GM12891 (cell line): ENCODE data around the gene VRK2.
"Not testable (repeated sequence)": the region's sequence is repeated elsewhere in the genome, so short reads cannot be mapped to it uniquely, and the experiment has no call there.

ENCODE experiments used
- DNase-seq: peaks from one replicate; pipeline ENCODE4 v3.0.0; 2011; ENCODE audit warnings: low spot score; ENCODE audit not compliant: insufficient read length
- FAIRE-seq: peaks from 2 replicates; lab custom pipeline; 2011; peaks lifted over from hg19 to GRCh38; lab: Jason Lieb, UNC
- PAX5 ChIP-seq: IDR thresholded peaks from 2 replicates; pipeline ENCODE4 v1.6.1; 2011; ENCODE audit warnings: low read length, moderate library complexity, mild to moderate bottlenecking; ENCODE audit not compliant: insufficient read depth, severe bottlenecking
- POLR2A ChIP-seq: IDR thresholded peaks from 2 replicates; pipeline ENCODE4 v1.6.1; 2011; ENCODE audit warnings: low read depth, low read length, control low read depth
- POLR2AphosphoS5 ChIP-seq: IDR thresholded peaks from 2 replicates; pipeline ENCODE4 v1.6.1; 2011; ENCODE audit warnings: low read depth, low read length, control low read depth
- POU2F2 ChIP-seq: IDR thresholded peaks from 2 replicates; pipeline ENCODE4 v1.6.1; 2011; ENCODE audit warnings: low read depth, mild to moderate bottlenecking, control low read depth, low read length, moderate library complexity
- SPI1 ChIP-seq: IDR thresholded peaks from 2 replicates; pipeline ENCODE4 v1.6.1; 2011; ENCODE audit warnings: low read depth, low read length, control low read depth
- TAF1 ChIP-seq: IDR thresholded peaks from 2 replicates; pipeline ENCODE4 v1.6.1; 2011; ENCODE audit warnings: low read depth, low read length, control low read depth

VRK2 gene

DNA sequence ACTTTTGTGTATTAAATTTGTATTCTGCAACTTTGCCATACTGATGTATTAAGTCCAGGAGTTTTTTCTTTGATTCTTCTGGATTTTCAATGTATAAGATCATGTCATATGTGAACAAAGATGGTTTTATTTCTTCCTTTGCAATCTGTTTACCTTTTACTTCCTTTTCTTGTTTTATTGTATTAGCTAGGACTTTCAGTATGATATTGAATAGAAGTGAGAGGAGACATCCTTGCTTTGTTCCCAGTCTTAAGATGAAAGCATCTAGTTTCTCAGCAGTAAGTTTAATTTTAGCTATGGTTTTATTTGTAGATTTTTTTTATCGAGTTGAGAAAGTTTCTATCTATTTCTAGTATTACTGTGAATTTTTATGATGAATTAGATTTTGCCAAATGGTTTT lies 25.5 kb downstream of the VRK2 start:
- TF ChIP-seq POU2F2 (no peak), SPI1 (no peak), TAF1 (no peak), POLR2AphosphoS5 (no peak), PAX5 (no peak), POLR2A (no peak)
- FAIRE-seq = no peak
- DNase-seq = no peak

DNA sequence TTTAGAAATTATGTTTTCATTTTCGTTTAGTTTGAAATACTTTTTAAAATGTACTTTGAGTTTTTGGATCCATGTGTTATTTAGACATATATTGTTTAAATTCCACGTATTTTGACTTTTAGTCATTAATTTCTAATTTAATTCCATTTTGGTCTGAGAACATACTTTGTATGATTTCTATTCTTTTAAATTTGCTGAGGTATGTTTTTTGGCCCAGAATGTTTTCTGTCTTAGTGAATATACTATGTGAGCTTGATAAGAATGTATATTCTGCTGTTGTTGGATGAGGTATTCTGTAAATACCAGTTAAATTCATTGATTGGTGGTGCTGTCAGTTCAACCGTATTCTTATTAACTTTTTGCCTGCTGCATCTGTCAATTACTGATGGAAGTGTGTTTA lies 26.4 kb downstream of the VRK2 start:
- no peak for FAIRE-seq
- no peak for DNase-seq
- TF ChIP-seq POLR2AphosphoS5 (no peak), POU2F2 (no peak), TAF1 (no peak), POLR2A (no peak), PAX5 (no peak), SPI1 (no peak)

DNA sequence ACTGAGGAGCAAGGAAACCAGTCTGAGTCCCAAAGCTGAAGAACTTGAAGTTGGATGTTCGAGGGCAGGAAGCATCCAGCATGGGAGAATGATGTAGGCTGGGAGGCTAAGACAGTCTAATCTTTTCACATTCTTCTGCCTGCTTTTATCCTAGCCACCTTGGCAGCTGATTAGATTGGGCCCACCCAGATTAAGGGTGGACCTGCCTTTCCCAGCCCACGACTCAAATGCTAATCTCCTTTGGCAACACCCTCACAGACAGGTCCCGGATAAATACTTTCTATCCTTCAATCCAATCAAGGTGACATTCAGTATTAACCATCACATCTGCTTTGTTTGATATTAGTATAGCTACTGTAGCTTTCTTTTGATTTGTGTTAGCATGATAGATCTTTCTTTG lies 27.1 kb downstream of the VRK2 start:
- TF ChIP-seq POLR2A (no peak), PAX5 (no peak), POU2F2 (no peak), TAF1 (no peak), SPI1 (no peak)
- FAIRE-seq = no peak
- no peak for DNase-seq

DNA sequence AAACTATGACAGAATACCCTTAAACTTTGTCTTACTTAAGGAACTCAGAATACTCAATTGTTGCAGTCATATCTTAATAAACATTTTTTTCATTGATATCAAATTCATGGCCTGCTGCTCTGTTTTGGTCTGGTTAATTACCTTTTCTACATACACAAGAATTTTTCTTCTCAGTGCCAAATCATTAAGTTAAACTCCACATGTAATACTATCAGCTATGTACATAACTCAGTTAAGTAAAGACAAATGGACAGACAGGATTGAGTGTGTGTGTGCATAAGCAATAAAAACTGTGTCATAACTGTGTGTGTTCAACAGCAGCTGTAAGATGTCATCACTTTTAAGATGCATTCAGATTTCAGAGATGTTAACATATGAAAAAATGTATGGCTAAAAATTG lies 34.4 kb downstream of the VRK2 start:
- no peak for FAIRE-seq
- TF ChIP-seq POLR2A = no peak
- no peak for TF ChIP-seq POLR2AphosphoS5
- no peak for TF ChIP-seq PAX5
- TF ChIP-seq SPI1 = no peak
- no peak for TF ChIP-seq POU2F2
- no peak for TF ChIP-seq TAF1
- no peak for DNase-seq

DNA sequence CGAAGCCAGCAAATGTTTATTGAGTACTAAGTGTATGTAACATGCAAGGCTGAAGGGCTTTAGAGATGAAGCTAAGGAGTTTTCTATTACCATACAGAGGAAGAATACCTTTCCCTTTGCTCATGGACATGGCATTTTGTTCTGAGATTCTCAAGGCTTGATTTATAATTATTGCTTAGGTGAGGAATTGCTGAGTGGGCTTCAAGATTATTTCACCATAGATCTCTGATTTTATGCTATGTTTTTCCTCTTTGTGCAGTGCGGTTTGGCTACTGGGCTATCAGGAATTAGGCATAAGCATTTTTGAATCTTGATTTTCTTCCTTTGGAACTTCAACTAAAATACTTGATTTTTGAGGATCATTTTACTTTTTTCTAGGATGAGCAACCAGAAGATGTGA lies 42.5 kb downstream of the VRK2 start:
- DNase-seq = no peak
- no peak for FAIRE-seq
- TF ChIP-seq TAF1 (no peak), POLR2A (no peak), POLR2AphosphoS5 (no peak), PAX5 (no peak), SPI1 (no peak)

DNA sequence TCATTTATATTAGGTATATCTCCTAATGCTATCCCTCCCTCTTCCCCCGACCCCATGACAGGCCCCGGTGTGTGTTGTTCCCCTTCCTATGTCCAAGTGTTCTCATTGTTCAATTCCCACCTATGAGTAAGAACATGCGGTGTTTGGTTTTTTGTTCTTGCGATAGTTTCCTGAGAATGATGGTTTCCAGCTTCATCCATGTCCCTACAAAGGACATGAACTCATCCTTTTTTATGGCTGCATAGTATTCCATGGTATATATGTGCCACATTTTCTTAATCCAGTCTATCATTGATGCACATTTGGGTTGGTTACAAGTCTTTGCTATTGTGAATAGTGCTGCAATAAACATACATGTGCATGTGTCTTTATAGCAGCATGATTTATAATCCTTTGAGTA lies 46.2 kb downstream of the VRK2 start:
- not testable (repeated sequence) for FAIRE-seq, DNase-seq

DNA sequence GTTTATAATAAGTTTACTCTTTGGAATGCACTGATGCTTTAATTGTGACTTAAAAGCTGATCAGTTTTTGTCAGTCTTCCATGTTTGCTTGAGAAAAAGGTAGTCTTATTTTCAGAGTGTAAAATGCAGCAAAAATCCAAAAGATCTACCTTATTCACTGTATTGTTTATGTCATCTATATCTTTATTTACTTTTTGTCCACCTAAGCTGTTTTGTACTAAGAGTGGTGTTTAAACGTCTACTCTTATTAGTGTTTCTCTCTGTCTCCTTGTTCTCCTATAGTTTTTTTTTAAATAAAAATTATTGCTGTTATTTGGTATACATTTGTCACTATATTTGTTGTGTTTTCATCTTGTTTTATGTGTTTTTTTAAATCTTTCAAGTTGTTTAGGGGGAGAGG lies 50.4 kb downstream of the VRK2 start:
- TF ChIP-seq POU2F2 (no peak), PAX5 (no peak), POLR2A (no peak), TAF1 (no peak), SPI1 (no peak), POLR2AphosphoS5 (no peak)
- DNase-seq (no peak), FAIRE-seq (no peak)

DNA sequence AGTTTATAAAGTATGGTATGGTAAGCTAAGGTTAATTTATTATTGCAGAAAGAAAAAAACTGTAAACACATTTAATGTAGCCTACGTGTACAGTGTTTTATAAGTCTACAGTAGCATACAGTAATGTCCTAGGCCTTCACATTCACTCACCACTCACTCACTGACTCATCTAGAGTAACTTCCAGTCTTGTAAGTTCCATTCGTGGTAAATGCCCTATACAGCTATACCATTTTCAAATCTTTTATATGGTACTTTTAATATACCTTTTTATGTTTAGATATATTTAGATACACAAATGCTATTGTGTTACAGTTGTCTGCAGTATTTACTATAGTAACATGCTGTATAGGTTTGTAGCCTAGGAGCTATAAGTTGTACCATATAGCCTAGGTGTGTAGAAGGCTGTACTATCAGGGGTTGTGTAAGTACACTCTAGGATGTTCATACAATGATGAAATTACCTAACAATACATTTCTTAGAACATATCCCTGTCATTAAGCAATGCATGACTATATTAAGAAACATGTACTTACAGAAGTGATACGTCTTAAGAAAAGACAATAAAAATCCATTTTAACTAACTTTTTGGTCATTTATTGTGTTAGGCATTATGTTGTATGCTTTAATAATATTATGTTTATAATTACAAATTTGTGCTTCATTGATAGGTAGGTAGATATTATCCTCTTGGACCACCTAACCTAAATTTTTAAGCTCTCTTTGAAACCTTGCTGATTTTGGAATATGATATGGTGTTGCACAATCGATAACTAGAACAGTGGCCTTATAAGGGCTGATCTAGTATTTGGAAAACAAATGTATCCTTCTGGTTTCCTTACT lies 51.9 kb downstream of the VRK2 start:
- TF ChIP-seq PAX5 = no peak
- no peak for TF ChIP-seq POLR2A
- no peak for TF ChIP-seq SPI1
- no peak for TF ChIP-seq POU2F2
- TF ChIP-seq TAF1 = no peak
- TF ChIP-seq POLR2AphosphoS5 = no peak
- FAIRE-seq = no peak
- no peak for DNase-seq

DNA sequence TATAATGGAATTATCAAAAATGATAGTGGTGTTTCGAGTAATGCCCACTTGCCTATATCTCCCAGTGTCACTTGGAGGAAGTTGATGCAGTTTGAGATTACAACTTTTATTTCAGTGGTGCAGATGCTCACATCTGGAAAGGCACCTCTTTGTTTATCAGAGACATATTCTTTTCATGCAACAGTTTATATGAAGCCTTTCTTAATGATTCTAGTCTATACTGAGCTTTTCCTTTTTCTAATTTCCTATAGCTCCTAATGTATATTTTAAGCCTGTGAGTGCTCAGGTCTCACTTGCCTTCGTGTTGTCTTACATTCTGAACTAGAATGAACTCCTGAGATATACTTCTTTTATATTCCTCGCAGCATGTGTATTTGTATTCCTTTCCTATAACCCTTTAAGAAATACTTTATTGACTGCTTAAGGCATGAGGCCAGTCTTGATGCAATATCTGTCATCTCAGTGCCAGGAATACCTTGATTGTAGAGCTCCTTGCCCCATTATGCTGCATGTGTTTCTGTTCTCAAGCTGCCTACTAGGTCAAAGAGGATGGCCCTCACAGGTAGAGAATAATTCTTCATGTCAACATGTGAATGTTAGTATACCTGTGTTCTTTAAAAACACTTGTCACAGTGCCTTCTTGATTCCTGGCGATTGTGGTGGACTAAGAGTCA lies 52.6 kb downstream of the VRK2 start:
- TF ChIP-seq SPI1 (no peak), POU2F2 (no peak), PAX5 (no peak), POLR2A (no peak), TAF1 (no peak), POLR2AphosphoS5 (no peak)
- FAIRE-seq (no peak), DNase-seq (no peak)

DNA sequence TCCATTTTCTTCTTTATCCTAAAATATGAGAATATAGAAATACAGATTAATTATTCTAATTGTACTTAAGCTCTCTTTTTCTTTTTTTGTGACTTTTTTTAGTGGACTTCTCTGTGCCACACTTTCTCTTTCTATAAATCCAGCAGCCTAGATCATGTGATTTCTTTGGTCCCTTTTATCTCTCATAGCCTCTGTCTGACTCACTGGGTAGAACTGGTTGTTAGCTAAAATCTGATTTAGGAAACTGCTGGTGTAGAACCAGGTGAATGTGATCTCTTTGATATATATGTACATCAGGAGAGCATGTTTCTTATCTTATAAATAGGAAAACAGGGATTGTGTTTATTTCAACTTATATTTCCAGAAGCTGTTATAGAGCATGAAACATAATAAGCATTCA lies 54.9 kb downstream of the VRK2 start:
- DNase-seq (no peak), FAIRE-seq (no peak)

More for the DNA sequence above, 54.9 kb downstream of the VRK2 start:
- TF ChIP-seq POU2F2 (no peak), TAF1 (no peak), SPI1 (no peak), POLR2A (no peak), POLR2AphosphoS5 (no peak), PAX5 (no peak)
